ENCODE measurements around the gene FPR3.

FPR3 gene

DNA sequence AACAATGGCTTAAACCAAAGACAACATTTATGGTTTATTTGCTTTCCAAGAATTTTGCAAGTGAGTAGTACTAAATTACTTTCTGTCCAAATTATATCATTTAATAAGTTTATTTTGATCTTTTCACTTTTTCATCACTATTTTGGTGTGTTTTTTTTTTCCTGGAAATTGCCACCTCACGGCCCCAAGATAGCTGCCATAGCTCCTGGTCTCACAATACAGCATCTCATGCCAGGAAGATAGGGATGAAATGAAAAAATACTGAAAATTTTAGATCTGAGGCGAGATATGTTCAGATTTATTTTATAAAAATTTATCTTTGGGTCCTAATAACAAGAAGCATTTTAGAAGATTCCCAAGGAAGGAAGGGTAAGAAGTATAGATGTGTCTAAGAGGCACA lies 6.9 kb upstream of the FPR3 start:
- Histone ChIP-seq H3K36me3 (ENCODE audit: control insufficient read depth in 1 of 2, insufficient read depth in 2 of 2, low read depth in 1 of 2, low read length in 2 of 2) (no peaks in the 10 kb centered on the region), H2BK12ac (ENCODE audit: low read length in 2 of 2) (no peak overlapping the region), H2AK5ac (ENCODE audit: low read length, severe bottlenecking) (no peak overlapping the region), H3K4me1 (ENCODE audit: control insufficient read depth, insufficient read depth, low read depth, low read length) (no peaks in the 10 kb centered on the region), H4K91ac (ENCODE audit: low read length) (no peak overlapping the region), H2BK120ac (ENCODE audit: low read depth, low read length) (no peak overlapping the region), H2BK15ac (ENCODE audit: low read depth, poor library complexity, severe bottlenecking) (no peak overlapping the region), H2BK5ac (ENCODE audit: low read depth, low read length, poor library complexity, severe bottlenecking) (no peak overlapping the region), H3K23ac (ENCODE audit: low read length in 2 of 2) (no peak overlapping the region), H3K4me3 (ENCODE audit: insufficient read depth in 1 of 2, low read depth in 1 of 2, low read length in 2 of 2) (no peak overlapping the region), H4K8ac (ENCODE audit: low read length) (no peak overlapping the region), H3K79me1 (replicated peaks; ENCODE audit: low read length, poor library complexity, severe bottlenecking) (no peaks in the 10 kb centered on the region), H3K14ac (ENCODE audit: low read length in 2 of 2) (no peak overlapping the region), H3K4ac (ENCODE audit: low read depth in 1 of 2, low read length in 2 of 2) (no peak overlapping the region), H3K9ac (ENCODE audit: low read length) (no peak overlapping the region), H3K27ac (ENCODE audit: low read length, poor library complexity, severe bottlenecking) (no peak overlapping the region), H3K18ac (ENCODE audit: low read depth in 1 of 2, low read length in 2 of 2) (no peak overlapping the region), H2AFZ (ENCODE audit: low read depth, low read length) (no peak overlapping the region), H3K27me3 (ENCODE audit: control insufficient read depth in 1 of 2, insufficient read depth in 1 of 2, low read length in 2 of 2) (no peaks in the 10 kb centered on the region), H3K9me3 (ENCODE audit: control insufficient read depth, low read length) (peaks cover 3% of the 10 kb centered on the region), H3K4me2 (ENCODE audit: low read length, poor library complexity, severe bottlenecking) (no peak overlapping the region)
- DNase-seq, result no peak
- no CpG with 5 or more reads among the region's 2 CpGs for WGBS

DNA sequence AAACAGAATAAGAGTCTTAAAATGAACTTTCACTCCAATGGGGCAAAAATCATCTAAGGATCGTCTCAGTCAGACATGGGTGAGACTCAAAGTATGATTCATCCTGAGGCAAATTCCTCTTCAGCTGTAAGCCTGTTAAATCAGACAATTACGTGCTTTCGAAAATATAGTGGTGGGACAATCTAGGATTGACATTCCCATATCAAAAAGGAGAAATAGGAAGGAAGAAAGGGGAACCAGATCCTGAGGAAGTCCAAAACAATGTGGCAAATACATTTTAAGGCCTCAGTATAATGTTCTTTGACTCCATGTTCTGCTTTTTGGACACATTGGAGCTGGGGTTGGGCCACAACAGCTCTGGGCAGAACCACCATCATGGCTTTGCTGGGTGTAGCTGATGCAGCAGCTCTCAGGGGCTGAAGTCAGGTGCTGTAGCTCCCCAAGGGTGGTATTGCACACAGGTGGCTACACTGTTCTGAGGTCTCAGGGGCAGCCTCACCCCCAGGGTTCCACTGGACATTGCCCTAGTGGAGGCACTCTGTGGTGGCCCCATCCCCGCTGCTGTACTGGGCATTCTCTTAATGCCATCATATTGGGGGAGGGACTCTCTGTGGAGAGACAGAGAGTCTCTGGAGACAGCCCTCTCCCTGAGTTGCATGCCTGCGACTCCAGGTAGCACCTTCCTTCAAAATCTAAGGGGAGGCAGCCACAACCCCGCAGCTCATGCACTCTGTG lies 5.7 kb upstream of the FPR3 start:
- no peak overlapping the region for H2BK15ac ChIP-seq (ENCODE audit: low read depth, poor library complexity, severe bottlenecking)
- 77% methylated on average over 6 of the region's 6 CpGs for WGBS
- peaks cover 3% of the 10 kb centered on the region for H3K9me3 ChIP-seq (ENCODE audit: control insufficient read depth, low read length)
- H3K4me2 ChIP-seq (ENCODE audit: low read length, poor library complexity, severe bottlenecking), result no peak overlapping the region
- H3K27me3 ChIP-seq (ENCODE audit: control insufficient read depth in 1 of 2, insufficient read depth in 1 of 2, low read length in 2 of 2), result no peaks in the 10 kb centered on the region
- H3K14ac ChIP-seq (ENCODE audit: low read length in 2 of 2), result no peak overlapping the region
- H4K8ac ChIP-seq (ENCODE audit: low read length), result no peak overlapping the region
- no peak overlapping the region for H3K27ac ChIP-seq (ENCODE audit: low read length, poor library complexity, severe bottlenecking)
- H2AK5ac ChIP-seq (ENCODE audit: low read length, severe bottlenecking), result no peak overlapping the region
- no peak overlapping the region for H3K18ac ChIP-seq (ENCODE audit: low read depth in 1 of 2, low read length in 2 of 2)
- H2BK120ac ChIP-seq (ENCODE audit: low read depth, low read length), result no peak overlapping the region
- H2BK5ac ChIP-seq (ENCODE audit: low read depth, low read length, poor library complexity, severe bottlenecking), result no peak overlapping the region
- no peak overlapping the region for H3K23ac ChIP-seq (ENCODE audit: low read length in 2 of 2)
- H3K36me3 ChIP-seq (ENCODE audit: control insufficient read depth in 1 of 2, insufficient read depth in 2 of 2, low read depth in 1 of 2, low read length in 2 of 2), result no peaks in the 10 kb centered on the region
- H2BK12ac ChIP-seq (ENCODE audit: low read length in 2 of 2), result no peak overlapping the region
- DNase-seq, result no peak
- no peak overlapping the region for H3K4me3 ChIP-seq (ENCODE audit: insufficient read depth in 1 of 2, low read depth in 1 of 2, low read length in 2 of 2)
- no peaks in the 10 kb centered on the region for H3K79me1 ChIP-seq (replicated peaks; ENCODE audit: low read length, poor library complexity, severe bottlenecking)
- H3K4ac ChIP-seq (ENCODE audit: low read depth in 1 of 2, low read length in 2 of 2), result no peak overlapping the region
- H4K91ac ChIP-seq (ENCODE audit: low read length), result no peak overlapping the region
- H2AFZ ChIP-seq (ENCODE audit: low read depth, low read length), result no peak overlapping the region
- H3K4me1 ChIP-seq (ENCODE audit: control insufficient read depth, insufficient read depth, low read depth, low read length), result no peaks in the 10 kb centered on the region
- no peak overlapping the region for H3K9ac ChIP-seq (ENCODE audit: low read length)

DNA sequence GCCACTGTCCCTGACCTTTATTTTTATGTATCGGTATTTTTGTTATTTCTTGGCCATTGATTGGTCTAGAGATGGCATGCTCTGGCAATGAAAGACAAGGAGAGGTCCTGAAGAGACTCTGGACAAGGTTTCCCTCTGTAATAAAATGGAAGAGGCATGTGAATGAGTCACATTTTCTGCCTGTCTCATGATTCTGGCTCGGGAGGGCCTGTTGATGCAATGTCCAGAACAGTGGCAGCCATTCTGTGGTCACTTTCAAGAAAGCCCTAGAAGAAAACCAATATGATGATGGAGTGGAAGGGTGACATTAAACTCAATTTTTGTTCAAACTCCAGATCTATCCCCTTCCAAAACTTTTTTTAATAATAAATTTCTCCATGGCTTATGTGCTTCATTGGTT lies 2.0 kb upstream of the FPR3 start:
- no peaks in the 10 kb centered on the region for H3K79me1 ChIP-seq (replicated peaks; ENCODE audit: low read length, poor library complexity, severe bottlenecking)
- H4K8ac ChIP-seq (ENCODE audit: low read length), result no peak overlapping the region
- no peak for DNase-seq
- H3K9ac ChIP-seq (ENCODE audit: low read length), result no peak overlapping the region
- H3K14ac ChIP-seq (ENCODE audit: low read length in 2 of 2), result no peak overlapping the region
- 37% methylated on average over 2 of the region's 2 CpGs for WGBS
- H2BK15ac ChIP-seq (ENCODE audit: low read depth, poor library complexity, severe bottlenecking), result no peak overlapping the region
- no peak overlapping the region for H3K18ac ChIP-seq (ENCODE audit: low read depth in 1 of 2, low read length in 2 of 2)
- peaks cover 3% of the 10 kb centered on the region for H3K9me3 ChIP-seq (ENCODE audit: control insufficient read depth, low read length)
- no peaks in the 10 kb centered on the region for H3K4me1 ChIP-seq (ENCODE audit: control insufficient read depth, insufficient read depth, low read depth, low read length)
- no peak overlapping the region for H2BK5ac ChIP-seq (ENCODE audit: low read depth, low read length, poor library complexity, severe bottlenecking)
- H3K4me2 ChIP-seq (ENCODE audit: low read length, poor library complexity, severe bottlenecking), result no peak overlapping the region
- H2AFZ ChIP-seq (ENCODE audit: low read depth, low read length), result no peak overlapping the region
- no peak overlapping the region for H4K91ac ChIP-seq (ENCODE audit: low read length)
- no peak overlapping the region for H2BK12ac ChIP-seq (ENCODE audit: low read length in 2 of 2)
- no peak overlapping the region for H3K4ac ChIP-seq (ENCODE audit: low read depth in 1 of 2, low read length in 2 of 2)
- no peaks in the 10 kb centered on the region for H3K36me3 ChIP-seq (ENCODE audit: control insufficient read depth in 1 of 2, insufficient read depth in 2 of 2, low read depth in 1 of 2, low read length in 2 of 2)
- H2AK5ac ChIP-seq (ENCODE audit: low read length, severe bottlenecking), result no peak overlapping the region
- H2BK120ac ChIP-seq (ENCODE audit: low read depth, low read length), result no peak overlapping the region
- H3K4me3 ChIP-seq (ENCODE audit: insufficient read depth in 1 of 2, low read depth in 1 of 2, low read length in 2 of 2), result no peak overlapping the region
- no peak overlapping the region for H3K23ac ChIP-seq (ENCODE audit: low read length in 2 of 2)
- H3K27me3 ChIP-seq (ENCODE audit: control insufficient read depth in 1 of 2, insufficient read depth in 1 of 2, low read length in 2 of 2), result peaks cover 0 to 3% of the 10 kb centered on the region in 2 experiments
- no peak overlapping the region for H3K27ac ChIP-seq (ENCODE audit: low read length, poor library complexity, severe bottlenecking)

DNA sequence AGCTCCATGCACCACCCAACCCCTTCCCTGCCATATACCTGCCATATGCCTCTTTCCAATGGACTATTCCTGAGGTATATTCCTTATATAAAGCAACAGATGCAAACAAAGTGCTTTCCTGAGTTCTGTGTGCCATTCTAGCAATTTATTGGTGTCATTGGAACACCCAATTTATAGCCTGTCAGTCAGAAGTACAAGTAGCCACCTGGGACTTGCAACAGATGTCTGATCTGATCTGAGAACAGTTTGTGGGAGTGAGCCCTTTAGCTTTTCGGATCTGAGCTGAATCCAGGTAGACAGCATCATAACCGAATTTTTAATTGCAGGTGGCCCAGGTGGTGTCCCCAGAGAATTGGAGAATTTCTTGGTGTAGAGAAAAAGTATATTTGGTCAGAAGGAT lies 963 bp upstream of the FPR3 start:
- 49% methylated on average over 2 of the region's 2 CpGs for WGBS

More for the DNA sequence above, 963 bp upstream of the FPR3 start:
- Histone ChIP-seq H3K14ac (ENCODE audit: low read length in 2 of 2) (no peak overlapping the region), H3K23ac (ENCODE audit: low read length in 2 of 2) (no peak overlapping the region), H3K9ac (ENCODE audit: low read length) (no peak overlapping the region), H2BK12ac (ENCODE audit: low read length in 2 of 2) (no peak overlapping the region), H2AFZ (ENCODE audit: low read depth, low read length) (no peak overlapping the region), H3K4me3 (ENCODE audit: insufficient read depth in 1 of 2, low read depth in 1 of 2, low read length in 2 of 2) (no peak overlapping the region), H3K9me3 (ENCODE audit: control insufficient read depth, low read length) (peaks cover 3% of the 10 kb centered on the region), H4K8ac (ENCODE audit: low read length) (no peak overlapping the region), H3K27ac (ENCODE audit: low read length, poor library complexity, severe bottlenecking) (no peak overlapping the region), H3K4me1 (ENCODE audit: control insufficient read depth, insufficient read depth, low read depth, low read length) (no peaks in the 10 kb centered on the region), H2BK5ac (ENCODE audit: low read depth, low read length, poor library complexity, severe bottlenecking) (no peak overlapping the region), H3K4me2 (ENCODE audit: low read length, poor library complexity, severe bottlenecking) (no peak overlapping the region), H2BK120ac (ENCODE audit: low read depth, low read length) (no peak overlapping the region), H3K79me1 (replicated peaks; ENCODE audit: low read length, poor library complexity, severe bottlenecking) (no peaks in the 10 kb centered on the region), H3K36me3 (ENCODE audit: control insufficient read depth in 1 of 2, insufficient read depth in 2 of 2, low read depth in 1 of 2, low read length in 2 of 2) (no peaks in the 10 kb centered on the region), H3K18ac (ENCODE audit: low read depth in 1 of 2, low read length in 2 of 2) (no peak overlapping the region), H3K4ac (ENCODE audit: low read depth in 1 of 2, low read length in 2 of 2) (no peak overlapping the region), H2BK15ac (ENCODE audit: low read depth, poor library complexity, severe bottlenecking) (no peak overlapping the region), H4K91ac (ENCODE audit: low read length) (no peak overlapping the region), H2AK5ac (ENCODE audit: low read length, severe bottlenecking) (no peak overlapping the region), H3K27me3 (ENCODE audit: control insufficient read depth in 1 of 2, insufficient read depth in 1 of 2, low read length in 2 of 2) (peaks cover 0 to 3% of the 10 kb centered on the region in 2 experiments)
- no peak for DNase-seq
